Measurements from ENCODE around the gene C2CD2L.
"Not testable (repeated sequence)": the region's sequence is repeated elsewhere in the genome, so short reads cannot be mapped to it uniquely, and the experiment has no call there.

C2CD2L gene

DNA sequence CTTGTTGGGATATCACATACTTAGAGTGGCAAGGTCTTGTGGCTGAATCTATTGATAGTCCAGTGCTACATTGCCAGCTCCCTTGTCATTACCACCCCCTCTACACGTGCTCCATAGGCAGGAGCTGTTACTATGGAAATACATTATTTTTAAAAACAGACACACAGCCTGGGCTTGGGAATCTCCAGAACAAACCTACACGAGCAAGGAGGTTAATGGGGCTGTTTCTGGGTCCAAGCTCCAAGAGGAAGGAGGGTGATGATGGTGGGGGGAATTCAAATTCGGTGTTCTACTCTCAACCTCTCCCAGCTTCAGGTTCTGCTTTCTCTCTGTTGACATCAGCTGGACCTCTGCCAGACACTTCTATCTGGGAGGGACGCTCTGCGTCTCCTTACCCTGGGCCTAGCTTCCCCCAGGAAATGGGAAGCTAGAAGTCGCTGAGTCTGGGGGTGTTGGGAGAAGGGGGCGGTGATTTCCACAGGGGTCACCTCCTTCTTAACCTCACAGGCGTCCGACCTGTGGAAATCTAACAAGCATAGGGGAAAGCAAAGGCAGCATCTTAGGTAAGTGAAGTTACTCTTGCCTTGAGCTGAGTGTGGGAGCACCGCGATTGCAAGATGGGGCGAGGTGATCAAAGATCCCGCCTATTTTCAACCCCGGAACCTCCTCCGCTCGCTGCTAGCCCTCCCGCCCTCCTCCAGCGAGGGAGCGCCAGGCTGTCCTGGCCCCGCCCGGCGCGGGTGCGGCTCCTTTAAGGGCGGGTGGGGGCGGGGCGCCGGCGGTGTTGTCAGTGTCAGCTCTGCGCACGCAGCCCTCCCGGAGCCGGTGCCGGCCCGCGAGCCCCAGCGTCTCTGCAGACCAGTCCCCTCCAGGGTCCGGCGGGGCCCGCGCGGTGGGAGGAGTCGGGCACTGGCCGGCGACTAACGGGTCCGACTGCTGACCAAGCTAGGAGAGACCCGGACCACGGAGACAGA is at the start of gene C2CD2L:
Gene C2CD2L, plus strand, starts transcription at position 781 of the 974 bp plus-strand sequence. CDS start 398 bp downstream, outside the sequence.
- DNase-seq, result peak; percentile 89 to 92

DNA sequence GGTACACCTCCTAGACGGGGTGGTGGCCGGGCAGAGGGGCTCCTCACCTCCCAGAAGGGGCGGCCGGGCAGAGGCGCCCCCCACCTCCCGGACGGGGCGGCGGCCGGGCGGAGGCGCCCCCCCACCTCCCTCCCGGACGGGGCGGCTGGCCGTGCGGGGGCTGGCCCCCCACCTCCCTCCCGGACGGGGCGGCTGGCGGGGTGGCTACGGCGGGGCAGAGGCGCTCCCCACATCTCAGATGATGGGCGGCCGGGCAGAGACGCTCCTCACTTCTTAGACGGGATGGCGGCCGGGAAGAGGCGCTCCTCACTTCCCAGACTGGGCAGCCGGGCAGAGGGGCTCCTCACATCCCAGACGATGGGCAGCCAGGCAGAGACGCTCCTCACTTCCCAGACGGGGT is 48.0 kb upstream of the C2CD2L start:
- DNase-seq, result not testable (repeated sequence)

DNA sequence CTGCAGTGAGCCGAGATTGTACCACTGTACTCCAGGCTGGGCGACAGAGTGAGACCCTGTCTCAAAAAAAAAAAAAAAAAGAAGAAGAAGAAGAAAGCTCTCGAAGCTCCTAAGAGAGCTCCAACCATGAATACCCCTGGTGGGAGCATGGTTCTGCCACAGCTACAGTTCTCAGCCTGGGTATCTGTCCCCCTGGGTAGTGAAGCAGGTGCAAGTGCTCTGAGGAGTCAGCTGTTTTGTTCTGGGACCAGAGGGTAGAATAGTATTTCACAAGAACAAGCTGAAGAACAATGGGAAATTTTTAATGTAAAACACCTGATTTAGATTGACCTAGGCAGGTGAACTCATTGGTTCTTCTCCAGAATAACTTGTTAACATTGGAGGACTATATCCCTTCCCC is 45.9 kb upstream of the C2CD2L start:
- DNase-seq, result no peak

DNA sequence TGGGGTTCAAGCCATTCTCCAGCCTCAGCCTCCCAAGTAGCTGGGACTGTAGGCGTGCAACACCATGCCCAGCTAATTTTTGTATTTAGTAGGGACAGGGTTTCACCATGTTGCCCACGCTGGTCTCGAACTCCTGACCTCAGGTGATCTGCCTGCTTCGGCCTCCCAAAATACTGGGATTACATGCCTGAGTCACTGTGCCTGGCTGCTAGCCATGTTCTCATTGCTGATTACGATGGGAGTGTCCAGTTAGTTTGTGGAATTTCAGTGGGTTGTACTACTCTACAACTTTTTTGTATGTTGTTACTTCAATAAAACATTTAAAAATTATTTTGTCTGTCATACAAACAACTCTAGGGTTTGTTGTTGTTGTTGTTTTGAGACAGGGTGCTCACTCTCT is 44.4 kb upstream of the C2CD2L start:
- DNase-seq, result no peak

DNA sequence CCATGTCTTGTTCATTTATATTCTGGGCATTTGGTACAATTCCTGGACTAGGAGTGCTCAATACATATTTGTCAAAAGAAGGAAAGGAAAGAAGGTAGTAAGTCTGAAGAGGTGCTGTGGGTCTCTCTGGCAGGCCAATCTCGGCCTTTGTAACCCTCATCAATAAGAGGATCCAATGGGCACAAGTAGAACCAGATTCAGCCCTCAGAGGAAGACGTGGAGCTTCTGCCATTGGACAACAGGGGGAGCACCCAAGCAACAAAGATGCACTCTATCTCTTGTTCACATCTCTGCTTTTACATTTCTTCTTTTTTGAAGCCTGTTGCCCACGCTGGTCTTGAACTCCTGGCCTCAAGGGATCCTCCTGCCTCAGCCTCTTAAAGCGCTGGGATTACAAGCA is 41.8 kb upstream of the C2CD2L start:
- peak; percentile 77 to 83 for DNase-seq

DNA sequence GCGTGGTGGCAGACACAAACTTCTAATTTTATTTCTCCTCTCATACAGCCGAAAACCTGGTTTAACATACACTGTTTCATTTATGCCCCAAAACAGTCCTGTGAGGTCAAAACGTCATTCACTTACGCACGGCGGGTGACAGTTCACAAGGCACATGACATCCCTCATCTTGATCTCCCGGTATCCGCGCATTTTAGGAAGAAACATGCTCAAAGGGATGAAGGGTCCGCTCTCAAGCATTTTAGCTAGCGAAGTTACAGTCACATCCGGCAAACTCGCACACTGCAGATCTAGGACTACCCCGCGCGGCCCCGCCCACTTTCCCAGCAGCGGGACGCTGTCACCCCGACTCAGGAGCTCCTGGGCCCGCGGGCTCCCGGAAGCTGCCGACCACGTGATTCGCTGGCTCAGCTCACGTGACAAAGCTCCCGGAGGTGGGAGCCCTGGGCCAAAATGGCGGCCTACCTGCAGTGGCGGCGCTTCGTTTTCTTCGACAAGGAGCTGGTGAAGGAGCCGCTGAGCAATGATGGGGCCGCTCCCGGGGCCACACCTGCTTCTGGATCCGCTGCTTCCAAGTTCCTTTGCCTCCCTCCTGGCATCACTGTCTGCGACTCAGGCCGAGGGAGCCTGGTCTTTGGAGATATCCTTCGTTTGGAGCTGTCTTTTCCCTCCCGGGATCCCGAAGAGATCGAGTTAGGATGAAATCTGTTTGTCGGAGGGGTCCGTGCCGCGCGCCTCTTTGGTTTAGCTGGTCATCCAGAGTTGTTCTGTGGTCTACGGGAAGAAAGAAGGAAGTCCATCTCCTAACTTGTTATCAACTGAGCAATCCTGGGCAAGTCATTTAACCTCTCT is 39.5 kb upstream of the C2CD2L start, which contains the start of gene VPS11:
Gene VPS11, plus strand, starts transcription at position 448 of the 852 bp plus-strand sequence. Its CDS starts 6 bp downstream, at position 454.
- peak; percentile 96 to 97 for DNase-seq

DNA sequence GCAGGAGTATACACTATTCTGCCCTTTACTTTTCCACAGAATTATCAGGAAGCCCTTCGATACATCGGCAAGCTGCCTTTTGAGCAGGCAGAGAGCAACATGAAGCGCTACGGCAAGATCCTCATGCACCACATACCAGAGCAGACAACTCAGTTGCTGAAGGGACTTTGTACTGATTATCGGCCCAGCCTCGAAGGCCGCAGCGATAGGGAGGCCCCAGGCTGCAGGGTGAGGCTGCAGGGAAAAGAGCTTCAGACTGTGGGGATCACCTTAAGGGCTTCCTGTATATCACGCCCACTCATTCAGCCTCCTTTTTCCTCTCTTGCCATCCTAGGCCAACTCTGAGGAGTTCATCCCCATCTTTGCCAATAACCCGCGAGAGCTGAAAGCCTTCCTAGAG is 29.3 kb upstream of the C2CD2L start:
- DNase-seq, result no peak

DNA sequence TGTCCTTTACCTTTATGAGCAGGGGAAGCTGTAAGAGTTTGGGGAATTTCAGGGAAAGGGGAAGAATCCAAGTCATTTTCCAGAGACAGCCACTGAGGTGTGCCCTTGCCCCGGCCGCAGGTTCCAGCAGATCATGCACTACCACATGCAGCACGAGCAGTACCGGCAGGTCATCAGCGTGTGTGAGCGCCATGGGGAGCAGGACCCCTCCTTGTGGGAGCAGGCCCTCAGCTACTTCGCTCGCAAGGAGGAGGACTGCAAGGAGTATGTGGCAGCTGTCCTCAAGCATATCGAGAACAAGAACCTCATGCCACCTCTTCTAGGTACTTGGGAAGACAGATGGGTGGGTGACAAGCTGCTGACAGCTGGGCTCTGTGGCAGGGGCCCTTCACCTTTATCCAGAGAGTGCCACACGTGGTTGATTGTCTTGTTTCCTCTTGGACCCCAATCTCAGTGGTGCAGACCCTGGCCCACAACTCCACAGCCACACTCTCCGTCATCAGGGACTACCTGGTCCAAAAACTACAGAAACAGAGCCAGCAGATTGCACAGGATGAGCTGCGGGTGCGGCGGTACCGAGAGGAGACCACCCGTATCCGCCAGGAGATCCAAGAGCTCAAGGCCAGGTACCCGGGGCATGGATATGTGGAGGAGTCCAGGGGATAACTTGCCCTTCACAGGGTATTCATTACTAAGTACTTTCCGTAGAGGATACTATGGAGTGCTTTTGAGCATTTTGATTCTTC is 28.3 kb upstream of the C2CD2L start:
- DNase-seq, result no peak

DNA sequence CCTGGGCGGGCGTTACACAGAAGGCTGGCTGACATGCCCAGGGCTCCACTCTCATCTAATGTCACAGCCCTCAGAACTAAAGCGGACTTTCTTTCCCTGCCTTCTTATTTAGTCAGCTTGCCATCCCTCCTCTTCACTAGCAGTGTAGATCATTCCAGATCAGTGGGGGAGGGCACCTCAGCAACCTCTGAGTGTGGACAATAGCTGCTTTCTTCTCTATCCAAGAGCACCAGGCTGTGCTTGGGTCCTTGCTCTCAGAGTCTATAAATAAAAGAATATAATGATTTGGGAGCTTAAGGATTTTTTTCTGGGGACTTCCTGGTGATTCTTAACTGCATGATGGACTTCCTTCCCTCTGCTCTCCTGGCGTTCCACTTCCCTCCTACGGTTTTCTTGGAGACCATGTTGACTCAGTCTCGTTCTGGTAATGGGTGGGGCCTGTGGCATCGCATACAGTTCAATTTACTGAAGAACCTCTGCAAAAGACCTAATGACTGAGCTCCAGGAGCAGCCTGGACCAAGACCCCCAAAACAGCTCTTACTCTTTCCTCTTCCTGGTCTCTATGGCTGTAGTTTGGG is 25.4 kb upstream of the C2CD2L start:
- DNase-seq, result no peak

DNA sequence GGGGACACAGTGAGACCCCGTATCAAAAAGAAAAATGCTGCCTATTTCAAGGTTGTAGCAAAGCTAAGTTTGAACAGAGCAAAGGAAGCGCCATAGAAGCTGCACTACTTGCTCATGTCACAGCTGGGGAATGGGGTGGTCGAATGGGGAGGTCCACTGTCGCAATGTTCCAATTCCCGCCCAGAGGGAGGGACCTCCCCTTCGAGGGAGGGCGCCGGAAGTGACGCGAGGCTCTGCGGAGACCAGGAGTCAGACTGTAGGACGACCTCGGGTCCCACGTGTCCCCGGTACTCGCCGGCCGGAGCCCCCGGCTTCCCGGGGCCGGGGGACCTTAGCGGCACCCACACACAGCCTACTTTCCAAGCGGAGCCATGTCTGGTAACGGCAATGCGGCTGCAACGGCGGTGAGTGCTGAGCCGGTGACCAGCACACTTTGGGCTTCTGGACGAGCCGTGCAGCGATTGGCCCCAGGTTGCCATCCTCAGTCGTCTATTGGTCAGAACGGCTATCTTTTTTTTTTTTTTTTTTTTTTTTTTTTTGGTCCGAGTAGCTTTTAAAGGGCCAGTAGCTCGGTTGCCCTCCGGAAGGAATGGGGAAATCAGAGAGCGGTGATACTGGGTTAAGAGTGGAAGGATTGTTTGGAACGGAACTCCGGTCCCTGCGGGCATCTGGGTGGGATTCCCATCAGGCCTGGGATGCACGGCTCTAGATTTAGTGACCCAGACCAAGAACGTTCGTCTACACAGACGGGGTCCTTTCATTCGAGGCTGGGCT is 22.3 kb upstream of the C2CD2L start, which contains the start of gene HMBS:
Gene HMBS, plus strand, starts transcription at position 219 of the 774 bp plus-strand sequence. Its CDS starts 153 bp downstream, at position 372.
- peak; percentile 94 to 95 for DNase-seq

DNA sequence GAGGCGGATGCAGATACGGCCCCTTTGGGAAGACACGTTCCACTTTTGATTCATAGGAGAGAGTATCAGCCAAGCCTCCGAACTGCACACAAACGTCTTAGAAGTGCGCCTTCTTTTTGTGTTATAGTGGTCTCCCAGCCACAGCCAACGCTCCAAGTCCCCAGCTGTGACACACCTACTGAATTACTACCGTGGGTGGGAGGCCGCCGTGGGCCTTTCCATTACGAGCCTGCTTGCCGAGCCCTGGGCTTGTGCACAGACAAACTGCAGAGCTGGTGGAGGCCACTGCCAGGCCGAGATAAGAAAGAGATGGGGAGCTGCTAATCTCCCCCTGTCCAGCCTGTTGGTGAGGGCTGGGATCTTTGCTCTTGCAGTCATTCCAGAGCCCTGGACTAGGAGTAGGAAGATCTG is 21.7 kb upstream of the C2CD2L start:
- DNase-seq, result peak in 1 of 2 experiments; percentile 58

DNA sequence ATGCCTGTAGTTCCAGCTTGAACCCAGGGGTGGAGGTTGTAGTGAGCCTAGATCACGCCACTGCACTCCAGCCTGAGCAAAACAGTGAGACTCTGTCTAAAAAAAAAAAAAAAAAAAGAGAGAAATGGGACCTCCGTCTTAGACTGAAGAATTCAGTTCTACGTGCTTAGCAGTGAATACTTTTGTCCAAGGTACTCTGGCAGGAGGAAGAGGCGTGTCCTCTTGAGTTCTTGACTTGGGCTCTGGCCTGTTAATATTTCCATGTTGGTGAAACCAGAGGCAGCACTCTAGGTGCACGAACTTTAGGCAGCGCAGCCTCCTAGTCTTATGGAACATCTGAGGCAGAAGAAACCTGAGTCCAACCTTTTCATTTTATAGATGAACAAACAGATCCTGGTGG is 20.0 kb upstream of the C2CD2L start:
- no peak for DNase-seq

DNA sequence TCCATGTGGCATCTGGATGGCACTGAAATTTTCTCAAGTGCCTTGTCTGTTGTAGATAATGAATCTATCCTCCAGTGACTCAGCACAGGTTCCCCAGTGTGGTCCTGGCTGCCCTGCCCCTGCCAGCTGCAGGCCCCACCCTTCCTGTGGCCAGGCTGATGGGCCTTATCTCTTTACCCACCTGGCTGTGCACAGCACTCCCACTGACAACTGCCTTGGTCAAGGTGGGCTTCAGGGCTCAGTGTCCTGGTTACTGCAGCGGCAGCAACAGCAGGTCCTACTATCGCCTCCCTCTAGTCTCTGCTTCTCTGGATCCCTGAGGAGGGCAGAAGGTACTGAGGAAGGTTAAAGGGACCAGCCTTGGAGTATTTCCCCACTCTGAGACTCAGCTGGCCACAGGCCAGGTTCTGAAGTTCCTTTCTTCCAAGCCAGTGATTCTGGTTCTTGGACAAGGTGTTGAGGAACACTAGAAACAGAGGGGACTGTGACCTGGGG is 19.4 kb upstream of the C2CD2L start:
- no peak for DNase-seq

DNA sequence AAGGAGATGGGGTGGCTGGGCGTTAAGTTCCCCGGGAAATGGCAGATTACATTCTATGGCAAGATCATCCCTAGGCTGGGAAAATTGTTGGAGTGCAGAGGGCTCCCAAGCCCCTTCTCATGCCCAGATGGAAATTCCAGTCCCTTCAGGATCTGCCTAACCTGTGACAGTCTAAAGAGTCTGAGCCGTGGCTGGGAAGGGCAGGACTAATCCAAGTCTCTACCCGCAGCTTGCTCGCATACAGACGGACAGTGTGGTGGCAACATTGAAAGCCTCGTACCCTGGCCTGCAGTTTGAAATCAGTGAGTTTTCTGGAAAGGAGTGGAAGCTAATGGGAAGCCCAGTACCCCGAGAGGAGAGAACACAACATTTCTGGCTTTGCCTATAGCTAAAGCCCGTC is 18.7 kb upstream of the C2CD2L start:
- no peak for DNase-seq

DNA sequence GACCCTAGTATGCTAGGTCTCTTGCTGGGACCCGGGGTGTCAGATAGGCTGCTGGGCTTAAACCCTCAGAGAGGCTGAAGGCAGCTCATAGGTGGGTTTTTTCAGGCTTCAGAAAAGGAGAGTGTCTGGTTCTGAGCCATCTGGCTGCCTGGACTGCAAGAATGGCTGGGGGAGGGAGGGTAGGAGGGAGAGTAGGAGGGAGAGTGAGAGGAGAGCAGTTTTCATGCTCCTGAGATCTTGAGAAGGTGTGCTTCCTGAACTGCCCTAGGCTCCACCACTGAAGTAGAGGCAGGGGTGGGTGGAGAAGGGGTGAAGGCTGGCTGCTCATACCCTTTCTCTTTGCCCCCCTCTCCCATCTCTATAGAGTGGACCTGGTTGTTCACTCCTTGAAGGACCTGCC is 17.8 kb upstream of the C2CD2L start:
- no peak for DNase-seq

DNA sequence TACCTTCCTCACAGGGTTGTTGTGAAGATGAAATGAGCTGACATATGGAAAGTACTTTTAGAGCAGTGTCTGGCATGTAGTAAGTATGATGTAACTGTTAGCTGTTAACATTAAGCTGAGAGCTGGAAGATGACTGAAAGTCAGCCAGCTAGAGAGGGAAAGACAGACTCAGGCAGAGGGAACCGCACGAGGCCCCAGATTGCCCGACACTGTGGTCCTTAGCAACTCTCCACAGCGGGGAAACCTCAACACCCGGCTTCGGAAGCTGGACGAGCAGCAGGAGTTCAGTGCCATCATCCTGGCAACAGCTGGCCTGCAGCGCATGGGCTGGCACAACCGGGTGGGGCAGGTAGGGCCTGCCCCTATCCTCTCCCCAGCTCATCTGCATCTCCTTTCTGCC is 16.0 kb upstream of the C2CD2L start:
- peak in 1 of 2 experiments; percentile 5 for DNase-seq

DNA sequence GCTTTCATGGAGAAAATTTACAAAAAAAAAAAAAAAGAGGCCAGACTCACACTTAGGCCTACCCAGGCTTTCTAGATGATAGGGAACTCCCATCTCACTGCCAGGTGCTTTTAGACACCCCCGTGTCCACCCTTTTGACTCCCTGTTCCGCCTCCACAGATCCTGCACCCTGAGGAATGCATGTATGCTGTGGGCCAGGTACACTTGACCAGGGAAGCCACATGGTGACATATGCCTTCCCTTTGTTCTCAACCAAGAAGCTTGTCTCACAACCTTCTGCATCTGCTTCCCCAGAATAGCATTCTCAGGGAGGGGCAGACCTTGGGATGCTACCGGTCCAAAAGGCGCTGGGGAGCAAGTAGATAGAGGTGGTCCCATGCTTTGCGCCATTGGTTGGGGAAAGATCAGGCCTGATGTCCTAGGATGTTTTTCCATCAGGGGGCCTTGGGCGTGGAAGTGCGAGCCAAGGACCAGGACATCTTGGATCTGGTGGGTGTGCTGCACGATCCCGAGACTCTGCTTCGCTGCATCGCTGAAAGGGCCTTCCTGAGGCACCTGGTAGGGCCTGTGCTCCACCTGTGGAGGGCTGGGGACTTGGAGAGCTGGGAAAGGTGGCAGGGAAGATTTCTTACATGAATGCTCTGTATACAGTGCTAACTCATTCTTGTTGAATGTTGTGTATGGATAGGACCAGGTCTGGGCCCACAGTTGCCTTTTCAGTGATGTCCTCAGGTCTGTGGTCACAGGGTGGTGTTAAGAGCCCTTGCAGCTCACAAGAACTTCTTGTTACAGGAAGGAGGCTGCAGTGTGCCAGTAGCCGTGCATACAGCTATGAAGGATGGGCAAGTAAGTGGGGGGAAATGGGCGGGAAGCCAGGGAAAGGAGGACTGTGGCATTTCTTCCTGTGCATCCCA is 14.9 kb upstream of the C2CD2L start:
- DNase-seq, result no peak

DNA sequence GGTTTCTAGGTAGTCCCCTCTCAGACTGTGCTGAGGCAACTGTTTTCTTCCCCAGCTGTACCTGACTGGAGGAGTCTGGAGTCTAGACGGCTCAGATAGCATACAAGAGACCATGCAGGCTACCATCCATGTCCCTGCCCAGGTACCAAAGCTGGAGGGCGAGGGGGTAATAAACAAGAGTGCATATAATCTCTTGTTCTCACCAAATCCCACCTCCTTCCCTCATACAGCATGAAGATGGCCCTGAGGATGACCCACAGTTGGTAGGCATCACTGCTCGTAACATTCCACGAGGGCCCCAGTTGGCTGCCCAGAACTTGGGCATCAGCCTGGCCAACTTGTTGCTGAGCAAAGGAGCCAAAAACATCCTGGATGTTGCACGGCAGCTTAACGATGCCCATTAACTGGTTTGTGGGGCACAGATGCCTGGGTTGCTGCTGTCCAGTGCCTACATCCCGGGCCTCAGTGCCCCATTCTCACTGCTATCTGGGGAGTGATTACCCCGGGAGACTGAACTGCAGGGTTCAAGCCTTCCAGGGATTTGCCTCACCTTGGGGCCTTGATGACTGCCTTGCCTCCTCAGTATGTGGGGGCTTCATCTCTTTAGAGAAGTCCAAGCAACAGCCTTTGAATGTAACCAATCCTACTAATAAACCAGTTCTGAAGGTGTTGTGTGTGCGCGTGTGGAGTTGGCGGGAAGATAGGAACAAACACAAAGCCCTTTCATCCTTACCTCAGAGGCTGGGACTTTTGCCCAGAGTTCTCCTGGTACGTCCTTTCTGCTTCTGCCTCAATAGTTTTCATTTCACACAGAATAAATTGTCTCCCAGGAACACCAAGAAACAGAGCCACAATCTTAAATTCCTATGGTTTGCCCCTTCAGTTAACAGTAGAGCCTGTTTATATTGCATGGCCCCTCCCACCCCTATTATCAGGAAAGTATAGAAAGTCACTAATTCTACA is 14.0 kb upstream of the C2CD2L start:
- peak in 1 of 2 experiments; percentile 18 for DNase-seq
